Endometrium (tissue), 2 donors: ENCODE measurements around the gene USP37.

ENCODE experiments used
- FAIRE-seq: peaks from 2 replicates; lab custom pipeline; 2012; peaks lifted over from hg19 to GRCh38; lab: Jason Lieb, UNC
- donor health status: control.
- donor health status: control.

USP37 gene

GRCh38 chr2:218431878-218432277 lies 136.3 kb downstream of the USP37 start:
- no peak for FAIRE-seq

- no peak for FAIRE-seq
Observed at GRCh38 chr2:218430721-218431120, 137.4 kb downstream of the USP37 start.

DNA sequence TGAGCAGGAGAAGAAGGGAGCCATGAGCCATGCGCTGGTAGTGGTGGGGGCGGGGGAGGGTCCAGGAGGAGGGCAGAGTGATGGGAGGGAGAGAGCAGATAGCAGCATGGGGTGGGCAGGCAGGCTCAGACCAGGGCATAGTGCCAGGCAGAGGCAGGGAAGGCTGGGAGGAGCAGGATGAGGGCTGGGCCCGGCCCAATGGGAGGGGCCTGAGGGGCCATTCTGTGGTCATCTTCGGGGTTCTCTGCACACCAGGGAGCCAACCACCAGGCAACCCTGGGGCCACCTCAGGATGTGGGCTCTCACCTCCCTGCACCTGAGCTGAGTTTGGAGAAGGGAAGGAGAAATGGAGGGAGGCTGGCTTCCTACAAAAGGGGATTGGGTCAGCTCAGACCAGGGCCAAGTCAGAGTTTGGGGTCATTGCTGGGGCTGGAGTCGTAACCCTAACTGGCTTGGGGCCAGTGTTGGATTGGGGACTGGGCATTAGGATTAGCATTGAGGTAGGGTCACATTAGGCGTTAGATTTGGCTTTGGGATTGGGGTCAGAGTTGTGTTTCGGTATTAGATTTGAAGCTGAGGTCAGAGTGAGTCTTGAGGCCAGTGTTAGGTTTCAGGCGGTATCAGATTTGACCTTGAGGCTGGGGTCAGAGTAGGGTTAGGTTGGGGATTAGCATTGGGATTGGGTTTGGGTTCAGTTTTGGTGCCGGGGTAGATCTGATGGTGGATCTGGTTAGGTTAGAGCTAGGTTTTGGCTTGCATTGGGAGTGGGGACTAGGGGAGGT lies 138.0 kb downstream of the USP37 start:
- no peak for FAIRE-seq

GRCh38 chr2:218428846-218429558 lies 139.1 kb downstream of the USP37 start:
- FAIRE-seq: no peak

DNA sequence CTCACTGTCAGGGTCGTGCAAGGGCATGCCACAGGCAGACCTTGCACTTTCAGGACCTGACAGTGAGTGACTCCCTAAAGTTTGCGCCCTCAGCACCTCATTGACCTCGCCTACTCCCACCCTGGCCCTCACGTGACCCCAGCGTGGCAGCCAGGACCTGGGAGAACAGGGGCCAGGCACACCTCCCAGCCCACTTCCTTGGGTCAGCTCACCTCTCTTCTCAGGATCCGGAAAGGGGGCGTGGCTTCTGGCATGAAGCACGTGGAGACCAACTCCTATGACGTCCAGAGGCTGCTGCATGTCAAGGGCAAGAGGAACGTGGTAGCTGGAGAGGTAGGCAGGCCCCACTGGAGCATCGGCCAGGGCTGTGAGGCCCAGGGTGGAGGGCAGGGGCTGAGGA lies 140.4 kb downstream of the USP37 start:
- no peak for FAIRE-seq

- FAIRE-seq: no peak
Observed at GRCh38 chr2:218425531-218425930, 142.6 kb downstream of the USP37 start.

- no peak for FAIRE-seq
Observed at GRCh38 chr2:218423584-218423983, 144.6 kb downstream of the USP37 start.

GRCh38 chr2:218422403-218423086 lies 145.6 kb downstream of the USP37 start:
- FAIRE-seq: no peak

DNA sequence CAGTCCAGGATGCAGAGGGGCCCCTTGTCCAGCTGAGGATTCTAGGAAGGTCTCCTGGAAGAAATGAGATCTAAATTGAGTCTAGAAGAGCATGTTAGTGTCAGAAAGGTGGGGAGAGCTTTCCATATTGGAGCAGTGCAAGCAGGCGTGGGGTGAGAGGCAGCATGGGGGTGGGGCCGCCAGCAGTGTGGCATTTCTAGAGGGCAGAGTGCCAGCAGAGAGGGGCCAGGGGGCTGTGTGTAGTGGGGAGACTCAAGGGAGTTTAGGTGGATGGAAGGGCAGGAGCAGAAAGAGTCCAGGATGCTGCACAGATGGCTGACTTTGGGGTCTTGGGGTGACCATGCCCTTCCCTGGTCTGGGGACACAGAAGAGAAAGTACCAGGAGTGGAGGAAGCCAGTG lies 147.1 kb downstream of the USP37 start:
- FAIRE-seq: no peak

- FAIRE-seq: no peak
Observed at GRCh38 chr2:218419630-218420216, 148.4 kb downstream of the USP37 start.

DNA sequence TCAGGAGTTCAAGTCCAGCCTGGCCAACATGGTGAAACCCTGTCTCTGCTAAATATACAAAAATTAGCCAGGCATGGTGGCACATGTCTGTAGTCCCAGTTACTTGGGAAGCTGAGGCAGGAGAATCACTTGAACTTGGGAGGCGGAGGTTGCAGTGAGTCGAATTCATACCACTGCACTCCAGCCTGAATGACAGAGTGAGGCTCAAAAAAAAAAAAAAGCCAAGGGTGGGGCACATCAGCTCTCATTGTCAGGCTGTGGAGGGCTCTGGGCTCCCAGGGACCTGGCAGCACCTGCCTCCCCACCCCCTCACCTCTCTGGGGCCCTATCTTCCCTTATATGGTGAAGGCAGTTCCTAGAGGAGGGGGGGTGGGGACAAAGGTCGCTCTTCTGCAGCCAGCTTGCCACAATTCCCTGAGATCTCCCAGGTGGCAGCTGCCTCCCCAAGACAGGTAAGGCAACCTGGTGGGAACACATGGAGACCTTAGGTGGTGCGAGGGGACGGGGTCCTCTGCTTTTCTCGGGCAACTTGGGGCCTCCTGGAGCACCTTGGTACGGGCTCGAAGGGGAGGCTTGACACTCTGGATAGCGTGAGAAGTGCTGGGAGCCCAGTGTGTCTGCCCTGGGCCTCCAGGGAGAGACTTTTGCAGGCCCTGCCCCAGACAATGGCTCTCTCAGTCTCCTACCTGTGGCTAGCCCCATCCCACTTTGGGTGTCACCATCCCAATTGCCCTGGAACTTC lies 149.3 kb downstream of the USP37 start, which contains the start of gene VIL1:
VIL1 (plus strand) TSS at position 407 of the 742 bp plus-strand sequence. CDS start 4,656 bp downstream, outside the sequence.
- FAIRE-seq: no peak

- FAIRE-seq: no peak
Observed at GRCh38 chr2:218418321-218418716, 149.8 kb downstream of the USP37 start.

DNA sequence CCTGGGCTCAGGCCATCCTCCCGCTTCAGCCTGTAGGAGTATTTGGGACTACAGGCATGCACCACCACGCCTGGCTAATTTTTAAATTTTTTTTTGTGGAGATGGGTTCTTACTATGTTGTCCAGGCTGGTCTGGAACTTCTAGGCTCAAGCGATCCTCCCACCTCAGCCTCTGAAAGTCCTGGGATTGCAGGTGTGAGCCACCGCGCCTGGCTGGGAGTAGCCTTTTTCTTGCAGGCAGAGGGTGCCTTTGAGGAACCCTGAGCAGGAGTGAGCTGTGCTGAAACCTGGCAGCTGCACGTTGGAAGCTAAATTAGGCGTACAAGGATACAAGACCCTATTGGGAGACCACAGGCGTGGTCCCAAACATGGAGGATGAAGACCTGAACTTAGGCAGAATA lies 160.4 kb downstream of the USP37 start:
- no peak for FAIRE-seq

DNA sequence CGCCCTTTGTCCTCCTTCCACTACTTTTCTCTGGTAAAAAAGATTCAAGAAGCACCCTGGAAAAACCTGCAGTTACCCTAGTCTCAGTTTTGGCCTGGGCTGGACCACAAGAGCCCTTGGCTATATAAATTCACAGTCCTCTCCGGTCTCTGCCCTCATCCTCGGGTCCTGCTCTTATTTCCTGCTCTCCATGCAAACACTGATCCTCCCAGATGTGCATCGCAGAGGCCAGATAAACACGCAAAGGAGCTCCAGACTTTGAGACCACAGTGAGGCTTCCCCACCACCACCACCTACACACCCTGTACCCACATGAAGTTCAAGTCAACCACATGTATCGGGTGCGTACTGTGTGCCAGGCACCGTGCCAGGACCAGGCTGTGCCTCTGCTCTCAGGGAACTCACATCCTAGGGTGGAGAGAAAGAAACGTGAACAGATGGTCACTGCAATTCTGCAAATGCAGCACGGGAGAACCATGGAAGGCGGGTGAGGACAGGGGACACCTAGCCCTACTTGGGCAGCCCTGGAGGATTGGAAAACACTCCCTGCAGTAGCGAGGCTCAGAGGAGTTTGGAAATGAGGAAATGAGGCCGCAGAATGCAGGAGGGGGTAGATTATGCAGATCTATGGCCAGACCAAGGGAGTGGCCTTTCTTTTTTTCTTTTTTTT lies 161.1 kb downstream of the USP37 start:
- no peak for FAIRE-seq

DNA sequence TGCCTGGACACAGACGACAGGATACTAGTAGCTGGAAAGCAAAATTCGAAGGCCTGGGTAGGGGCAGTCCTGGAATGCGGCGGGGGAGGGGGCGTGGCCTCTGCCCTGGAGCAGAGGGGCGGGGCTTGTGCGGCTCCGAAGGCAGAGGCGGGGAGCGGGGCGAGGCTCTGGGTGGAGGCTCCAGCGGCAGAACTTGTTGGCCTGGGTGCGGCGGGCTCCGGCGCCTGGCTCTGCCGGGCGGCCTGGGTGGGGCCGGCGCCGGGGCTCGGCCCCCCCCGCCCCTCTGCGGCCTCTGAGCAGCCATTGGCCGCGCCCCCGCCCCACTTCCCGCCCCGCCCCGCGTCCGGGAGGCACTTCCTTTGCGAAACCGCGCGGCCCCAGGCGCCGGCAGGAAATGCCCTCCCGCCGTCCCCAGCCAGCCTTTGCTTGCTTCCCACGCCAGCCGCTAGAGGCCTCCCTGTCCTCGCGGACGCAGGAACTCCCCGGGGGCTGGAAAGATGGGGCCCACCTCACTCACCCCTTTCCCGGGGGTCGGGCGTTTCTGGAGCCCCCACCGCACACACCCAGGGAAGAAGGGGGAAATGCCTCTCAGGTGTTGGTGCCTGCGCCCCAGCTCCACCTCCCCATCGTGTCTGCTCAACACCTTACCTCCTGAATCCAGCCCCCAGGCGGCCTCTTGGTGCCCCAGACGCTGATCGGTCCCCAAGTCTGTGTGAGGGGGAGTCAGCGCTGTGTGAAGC lies 161.8 kb downstream of the USP37 start:
- FAIRE-seq: no peak

GRCh38 chr2:218405746-218406208 lies 162.4 kb downstream of the USP37 start:
- FAIRE-seq: no peak

DNA sequence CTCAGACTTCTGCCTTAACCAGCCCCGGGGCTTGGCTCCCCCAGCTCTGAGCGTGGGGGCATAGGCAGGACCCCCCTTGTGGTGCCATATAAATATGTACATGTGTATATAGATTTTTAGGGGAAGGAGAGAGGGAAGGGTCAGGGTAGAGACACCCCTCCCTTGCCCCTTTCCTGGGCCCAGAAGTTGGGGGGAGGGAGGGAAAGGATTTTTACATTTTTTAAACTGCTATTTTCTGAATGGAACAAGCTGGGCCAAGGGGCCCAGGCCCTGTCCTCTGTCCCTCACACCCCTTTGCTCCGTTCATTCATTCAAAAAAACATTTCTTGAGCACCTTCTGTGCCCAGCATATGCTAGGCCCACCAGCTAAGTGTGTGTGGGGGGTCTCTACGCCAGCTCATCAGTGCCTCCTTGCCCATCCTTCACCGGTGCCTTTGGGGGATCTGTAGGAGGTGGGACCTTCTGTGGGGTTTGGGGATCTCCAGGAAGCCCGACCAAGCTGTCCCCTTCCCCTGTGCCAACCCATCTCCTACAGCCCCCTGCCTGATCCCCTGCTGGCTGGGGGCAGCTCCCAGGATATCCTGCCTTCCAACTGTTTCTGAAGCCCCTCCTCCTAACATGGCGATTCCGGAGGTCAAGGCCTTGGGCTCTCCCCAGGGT lies 162.9 kb downstream of the USP37 start:
- no peak for FAIRE-seq

DNA sequence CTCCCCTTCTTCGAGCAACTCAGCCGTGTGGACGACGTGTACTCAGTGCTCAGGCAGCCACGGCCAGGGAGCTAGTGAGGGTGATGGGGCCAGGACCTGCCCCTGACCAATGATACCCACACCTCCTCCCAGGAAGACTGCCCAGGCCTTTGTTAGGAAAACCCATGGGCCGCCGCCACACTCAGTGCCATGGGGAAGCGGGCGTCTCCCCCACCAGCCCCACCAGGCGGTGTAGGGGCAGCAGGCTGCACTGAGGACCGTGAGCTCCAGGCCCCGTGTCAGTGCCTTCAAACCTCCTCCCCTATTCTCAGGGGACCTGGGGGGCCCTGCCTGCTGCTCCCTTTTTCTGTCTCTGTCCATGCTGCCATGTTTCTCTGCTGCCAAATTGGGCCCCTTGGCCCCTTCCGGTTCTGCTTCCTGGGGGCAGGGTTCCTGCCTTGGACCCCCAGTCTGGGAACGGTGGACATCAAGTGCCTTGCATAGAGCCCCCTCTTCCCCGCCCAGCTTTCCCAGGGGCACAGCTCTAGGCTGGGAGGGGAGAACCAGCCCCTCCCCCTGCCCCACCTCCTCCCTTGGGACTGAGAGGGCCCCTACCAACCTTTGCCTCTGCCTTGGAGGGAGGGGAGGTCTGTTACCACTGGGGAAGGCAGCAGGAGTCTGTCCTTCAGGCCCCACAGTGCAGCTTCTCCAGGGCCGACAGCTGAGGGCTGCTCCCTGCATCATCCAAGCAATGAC lies 163.6 kb downstream of the USP37 start:
- FAIRE-seq: no peak

- no peak for FAIRE-seq
Observed at GRCh38 chr2:218403810-218404209, 164.3 kb downstream of the USP37 start.
